WTC11 (cell line): ENCODE data around the gene CENPV. TPM values are rescaled to one million over a fixed set of nuclear protein-coding genes. Genes with fewer than 3 reads are reported as not detected.

Experiments
- ATAC-seq: fragments of 200-7000 bp; cut with Tn5 transposase; 2 replicates; pipeline ENCODE4 v1.10.0; 2021; ENCODE audit warnings: mild to moderate bottlenecking, moderate library complexity
- CTCF ChIA-PET: fragments of 300-600 bp; sonication (Branson Sonifier 250); formaldehyde crosslinking; loops from one replicate; lab custom pipeline; 2021; ENCODE audit warnings: antibody characterized with exemption; lab: Charles Lee
- POLR2A ChIA-PET: fragments of 350-600 bp; sonication (Branson Sonifier 250); formaldehyde crosslinking; loops from one replicate; lab custom pipeline; 2021; ENCODE audit warnings: antibody characterized with exemption; lab: Charles Lee
- DNase-seq: peaks from one replicate; pipeline ENCODE4 v3.0.0; 2021; ENCODE audit warnings: low spot score
- H3K27ac Mint-ChIP-seq: 2 replicates; pipeline ENCODE4 v1.8.0; 2021; ENCODE audit warnings: mixed read lengths
- H3K27me3 Mint-ChIP-seq: 2 replicates; pipeline ENCODE4 v1.8.0; 2021; ENCODE audit warnings: low read depth, mild to moderate bottlenecking, moderate library complexity, mixed read lengths
- H3K36me3 Mint-ChIP-seq: 2 replicates; pipeline ENCODE4 v1.8.0; 2021; ENCODE audit warnings: mixed read lengths
- H3K4me1 Mint-ChIP-seq: 2 replicates; pipeline ENCODE4 v1.8.0; 2022; ENCODE audit warnings: mixed read lengths
- H3K4me3 Mint-ChIP-seq: 2 replicates; pipeline ENCODE4 v1.8.0; 2021; ENCODE audit warnings: mild to moderate bottlenecking, moderate library complexity, mixed read lengths
- H3K9me3 Mint-ChIP-seq: 2 replicates; pipeline ENCODE4 v1.8.0; 2021; ENCODE audit warnings: mixed read lengths
- AR ChIP-seq: fragments of 250-450 bp; sonication (Bioruptor Pico); IDR thresholded peaks from 2 replicates; pipeline ENCODE4 v1.9.0; 2021; ENCODE audit warnings: mild to moderate bottlenecking
- ATF1 ChIP-seq: sonication (generic); formaldehyde crosslinking; IDR thresholded peaks from 2 replicates; pipeline ENCODE4 v1.8.1; 2023; ENCODE audit warnings: mild to moderate bottlenecking, moderate library complexity, missing genetic modification reagents
- ATF3 ChIP-seq: sonication (generic); formaldehyde crosslinking; conservative IDR thresholded peaks from 2 replicates; pipeline ENCODE4 v1.8.1; 2022; ENCODE audit warnings: mild to moderate bottlenecking, missing genetic modification reagents
- FOXK1 ChIP-seq: sonication (generic); formaldehyde crosslinking; IDR thresholded peaks from 2 replicates; pipeline ENCODE4 v1.8.0; 2022; ENCODE audit warnings: mild to moderate bottlenecking, moderate library complexity, missing genetic modification reagents
- KAT7 ChIP-seq: sonication (generic); formaldehyde crosslinking; IDR thresholded peaks from 2 replicates; pipeline ENCODE4 v1.8.1; 2023; ENCODE audit warnings: missing genetic modification reagents, mild to moderate bottlenecking, borderline replicate concordance
- PRDM15 ChIP-seq: sonication (generic); formaldehyde crosslinking; IDR thresholded peaks from 2 replicates; pipeline ENCODE4 v1.8.0; 2022; ENCODE audit warnings: missing genetic modification reagents
- PREB ChIP-seq: sonication (generic); formaldehyde crosslinking; IDR thresholded peaks from 2 replicates; pipeline ENCODE4 v1.8.1; 2022; ENCODE audit warnings: mild to moderate bottlenecking, missing genetic modification reagents, moderate library complexity, borderline replicate concordance
- SOX15 ChIP-seq: fragments of 250-450 bp; sonication (Bioruptor Pico); IDR thresholded peaks from 2 replicates; pipeline ENCODE4 v1.9.0; 2021; ENCODE audit warnings: mild to moderate bottlenecking
- TCF7 ChIP-seq: sonication (generic); formaldehyde crosslinking; IDR thresholded peaks from 2 replicates; pipeline ENCODE4 v1.8.0; 2022; ENCODE audit warnings: mild to moderate bottlenecking, low read depth, missing genetic modification reagents, moderate library complexity
- TP53 ChIP-seq: sonication (generic); formaldehyde crosslinking; IDR thresholded peaks from 2 replicates; pipeline ENCODE4 v1.8.1; 2023; ENCODE audit warnings: mild to moderate bottlenecking, missing genetic modification reagents
- ZNF416 ChIP-seq: fragments of 250-450 bp; sonication (Bioruptor Pico); IDR thresholded peaks from 2 replicates; pipeline ENCODE4 v1.9.0; 2021; ENCODE audit warnings: mild to moderate bottlenecking, inconsistent platforms
- ZNF423 ChIP-seq: fragments of 250-450 bp; sonication (Bioruptor Pico); IDR thresholded peaks from 2 replicates; pipeline ENCODE4 v2.1.2; 2022; ENCODE audit warnings: mild to moderate bottlenecking, moderate library complexity
- ZSCAN18 ChIP-seq: fragments of 250-450 bp; sonication (Bioruptor Pico); IDR thresholded peaks from 2 replicates; pipeline ENCODE4 v2.1.2; 2022; ENCODE audit warnings: mild to moderate bottlenecking, moderate library complexity
- total RNA-seq: library from RNA; stranded (reverse); gene quantifications from 3 replicates; pipeline ENCODE4 v1.2.3, GENCODE V29; 2021
- TF ChIP-seq, protein P1 (sequence below): sonication (generic); formaldehyde crosslinking; IDR thresholded peaks from 2 replicates; pipeline ENCODE4 v1.8.1; 2022; ENCODE audit warnings: low read depth, mild to moderate bottlenecking, moderate library complexity, missing genetic modification reagents, borderline replicate concordance
- TF ChIP-seq, protein P2 (sequence below): sonication (generic); formaldehyde crosslinking; conservative IDR thresholded peaks from 2 replicates; pipeline ENCODE4 v1.8.1; 2023; ENCODE audit warnings: mild to moderate bottlenecking, low read depth, missing genetic modification reagents, moderate library complexity
- TF ChIP-seq, protein P3 (sequence below): sonication (generic); formaldehyde crosslinking; IDR thresholded peaks from 2 replicates; pipeline ENCODE4 v1.8.1; 2022; ENCODE audit warnings: missing genetic modification reagents, borderline replicate concordance
- TF ChIP-seq, protein P4 (sequence below): sonication (generic); formaldehyde crosslinking; IDR thresholded peaks from 2 replicates; pipeline ENCODE4 v1.8.1; 2023; ENCODE audit warnings: mild to moderate bottlenecking, moderate library complexity, missing genetic modification reagents

Gene CENPV
- total RNA-seq, 1 experiment from 2014 or later, result 152 TPM

DNA sequence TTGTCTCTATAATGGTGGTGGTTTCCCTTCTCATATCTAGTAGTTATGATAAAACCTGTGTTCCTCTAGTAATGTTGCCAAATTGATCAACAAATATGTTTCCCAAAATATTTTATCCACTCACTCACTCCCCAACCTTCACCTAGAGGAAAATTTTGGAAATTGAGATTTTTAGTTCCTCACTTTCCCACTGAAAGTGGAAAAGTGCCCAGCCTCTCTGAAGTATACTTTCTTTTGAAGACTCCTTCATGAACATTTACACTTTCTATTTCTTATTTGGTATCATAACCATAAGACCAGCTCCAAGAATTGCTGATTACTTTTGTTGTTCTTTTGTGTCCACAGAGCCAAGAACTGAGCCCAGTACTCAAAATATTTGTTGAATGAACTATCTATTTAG lies 5.1 kb upstream of the CENPV start:
- no peak overlapping the region for H3K4me3 Mint-ChIP-seq
- POLR2A ChIA-PET, result interaction anchor here (0.7 kb wide), 1 partner anchor 13 kb away, joined by 7 read pairs; no protein-coding TSS in a partner anchor
- no peak for DNase-seq

More for the DNA sequence above, 5.1 kb upstream of the CENPV start:
- TF ChIP-seq ATF1 (CRISPR knock-in tag) (no peak), ZSCAN18 (CRISPR knock-in tag) (no peak), TP53 (CRISPR knock-in tag) (no peak), ZNF423 (no peak), KAT7 (CRISPR knock-in tag) (no peak), PREB (CRISPR knock-in tag) (no peak), ATF3 (CRISPR knock-in tag) (no peak), FOXK1 (CRISPR knock-in tag) (no peak), SOX15 (CRISPR knock-in tag) (no peak), ZNF416 (CRISPR knock-in tag) (no peak), AR (no peak), PRDM15 (CRISPR knock-in tag) (no peak), TCF7 (CRISPR knock-in tag) (no peak)
- TF ChIP-seq, protein P1, sequence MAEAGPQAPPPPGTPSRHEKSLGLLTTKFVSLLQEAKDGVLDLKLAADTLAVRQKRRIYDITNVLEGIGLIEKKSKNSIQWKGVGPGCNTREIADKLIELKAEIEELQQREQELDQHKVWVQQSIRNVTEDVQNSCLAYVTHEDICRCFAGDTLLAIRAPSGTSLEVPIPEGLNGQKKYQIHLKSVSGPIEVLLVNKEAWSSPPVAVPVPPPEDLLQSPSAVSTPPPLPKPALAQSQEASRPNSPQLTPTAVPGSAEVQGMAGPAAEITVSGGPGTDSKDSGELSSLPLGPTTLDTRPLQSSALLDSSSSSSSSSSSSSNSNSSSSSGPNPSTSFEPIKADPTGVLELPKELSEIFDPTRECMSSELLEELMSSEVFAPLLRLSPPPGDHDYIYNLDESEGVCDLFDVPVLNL (CRISPR knock-in tag), result no peak
- TF ChIP-seq, protein P2, sequence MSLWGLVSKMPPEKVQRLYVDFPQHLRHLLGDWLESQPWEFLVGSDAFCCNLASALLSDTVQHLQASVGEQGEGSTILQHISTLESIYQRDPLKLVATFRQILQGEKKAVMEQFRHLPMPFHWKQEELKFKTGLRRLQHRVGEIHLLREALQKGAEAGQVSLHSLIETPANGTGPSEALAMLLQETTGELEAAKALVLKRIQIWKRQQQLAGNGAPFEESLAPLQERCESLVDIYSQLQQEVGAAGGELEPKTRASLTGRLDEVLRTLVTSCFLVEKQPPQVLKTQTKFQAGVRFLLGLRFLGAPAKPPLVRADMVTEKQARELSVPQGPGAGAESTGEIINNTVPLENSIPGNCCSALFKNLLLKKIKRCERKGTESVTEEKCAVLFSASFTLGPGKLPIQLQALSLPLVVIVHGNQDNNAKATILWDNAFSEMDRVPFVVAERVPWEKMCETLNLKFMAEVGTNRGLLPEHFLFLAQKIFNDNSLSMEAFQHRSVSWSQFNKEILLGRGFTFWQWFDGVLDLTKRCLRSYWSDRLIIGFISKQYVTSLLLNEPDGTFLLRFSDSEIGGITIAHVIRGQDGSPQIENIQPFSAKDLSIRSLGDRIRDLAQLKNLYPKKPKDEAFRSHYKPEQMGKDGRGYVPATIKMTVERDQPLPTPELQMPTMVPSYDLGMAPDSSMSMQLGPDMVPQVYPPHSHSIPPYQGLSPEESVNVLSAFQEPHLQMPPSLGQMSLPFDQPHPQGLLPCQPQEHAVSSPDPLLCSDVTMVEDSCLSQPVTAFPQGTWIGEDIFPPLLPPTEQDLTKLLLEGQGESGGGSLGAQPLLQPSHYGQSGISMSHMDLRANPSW (CRISPR knock-in tag), result no peak
- TF ChIP-seq, protein P3, sequence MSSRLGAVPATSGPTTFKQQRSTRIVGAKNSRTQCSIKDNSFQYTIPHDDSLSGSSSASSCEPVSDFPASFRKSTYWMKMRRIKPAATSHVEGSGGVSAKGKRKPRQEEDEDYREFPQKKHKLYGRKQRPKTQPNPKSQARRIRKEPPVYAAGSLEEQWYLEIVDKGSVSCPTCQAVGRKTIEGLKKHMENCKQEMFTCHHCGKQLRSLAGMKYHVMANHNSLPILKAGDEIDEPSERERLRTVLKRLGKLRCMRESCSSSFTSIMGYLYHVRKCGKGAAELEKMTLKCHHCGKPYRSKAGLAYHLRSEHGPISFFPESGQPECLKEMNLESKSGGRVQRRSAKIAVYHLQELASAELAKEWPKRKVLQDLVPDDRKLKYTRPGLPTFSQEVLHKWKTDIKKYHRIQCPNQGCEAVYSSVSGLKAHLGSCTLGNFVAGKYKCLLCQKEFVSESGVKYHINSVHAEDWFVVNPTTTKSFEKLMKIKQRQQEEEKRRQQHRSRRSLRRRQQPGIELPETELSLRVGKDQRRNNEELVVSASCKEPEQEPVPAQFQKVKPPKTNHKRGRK (CRISPR knock-in tag), result no peak
- TF ChIP-seq, protein P4, sequence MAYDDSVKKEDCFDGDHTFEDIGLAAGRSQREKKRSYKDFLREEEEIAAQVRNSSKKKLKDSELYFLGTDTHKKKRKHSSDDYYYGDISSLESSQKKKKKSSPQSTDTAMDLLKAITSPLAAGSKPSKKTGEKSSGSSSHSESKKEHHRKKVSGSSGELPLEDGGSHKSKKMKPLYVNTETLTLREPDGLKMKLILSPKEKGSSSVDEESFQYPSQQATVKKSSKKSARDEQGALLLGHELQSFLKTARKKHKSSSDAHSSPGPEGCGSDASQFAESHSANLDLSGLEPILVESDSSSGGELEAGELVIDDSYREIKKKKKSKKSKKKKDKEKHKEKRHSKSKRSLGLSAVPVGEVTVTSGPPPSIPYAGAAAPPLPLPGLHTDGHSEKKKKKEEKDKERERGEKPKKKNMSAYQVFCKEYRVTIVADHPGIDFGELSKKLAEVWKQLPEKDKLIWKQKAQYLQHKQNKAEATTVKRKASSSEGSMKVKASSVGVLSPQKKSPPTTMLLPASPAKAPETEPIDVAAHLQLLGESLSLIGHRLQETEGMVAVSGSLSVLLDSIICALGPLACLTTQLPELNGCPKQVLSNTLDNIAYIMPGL (CRISPR knock-in tag), result no peak
- Mint-ChIP-seq H3K36me3 (no peaks in the 10 kb centered on the region), H3K27ac (no peak overlapping the region), H3K9me3 (no peaks in the 10 kb centered on the region), H3K4me1 (peaks cover 11% of the 10 kb centered on the region), H3K27me3 (peaks cover 19% of the 10 kb centered on the region)
- CTCF ChIA-PET, result interaction anchor here (0.7 to 1.7 kb wide), 2 partner anchors 56 to 80 kb away, joined by 4 read pairs; no protein-coding TSS in a partner anchor
- no peak for ATAC-seq
